Endodermal cell (in vitro differentiated cells): Measurements from ENCODE around the gene CCL28. TPM values are rescaled to one million over a fixed set of nuclear protein-coding genes. Genes with fewer than 3 reads are reported as not detected.

ENCODE experiments used
- DNase-seq: peaks from one replicate; pipeline ENCODE4 v3.0.0-alpha.2; 2017
- H3K27ac ChIP-seq: 2 replicates; pipeline ENCODE4 v1.5.1; 2013; ENCODE audit warnings: mild to moderate bottlenecking, low read depth, low read length, moderate library complexity
- H3K27me3 ChIP-seq: 2 replicates; pipeline ENCODE4 v1.6.1; 2013; ENCODE audit warnings: mild to moderate bottlenecking, low read length, moderate library complexity; ENCODE audit not compliant: insufficient read depth, control insufficient read depth, poor library complexity, severe bottlenecking
- H3K36me3 ChIP-seq: 2 replicates; pipeline ENCODE4 v1.7.0; 2013; ENCODE audit warnings: mild to moderate bottlenecking, low read length, moderate library complexity; ENCODE audit not compliant: control insufficient read depth, insufficient read depth
- H3K4me1 ChIP-seq: one replicate; pipeline ENCODE4 v1.7.0; 2013; ENCODE audit warnings: low read length; ENCODE audit not compliant: control insufficient read depth, insufficient read depth
- H3K4me3 ChIP-seq: 2 replicates; pipeline ENCODE4 v1.5.1; 2013; ENCODE audit warnings: mild to moderate bottlenecking, low read length, moderate library complexity
- H3K9ac ChIP-seq: 2 replicates; pipeline ENCODE4 v1.6.1; 2013; ENCODE audit warnings: mild to moderate bottlenecking, low read length, moderate library complexity; ENCODE audit not compliant: poor library complexity, severe bottlenecking; ENCODE audit errors: extremely low read depth
- H3K9me3 ChIP-seq: 2 replicates; pipeline ENCODE4 v1.6.1; 2013; ENCODE audit warnings: mild to moderate bottlenecking, low read length, moderate library complexity; ENCODE audit not compliant: control insufficient read depth
- H3K27ac Mint-ChIP-seq: 2 replicates; pipeline ENCODE4 v1.8.0; 2020; ENCODE audit warnings: mixed read lengths
- H3K27me3 Mint-ChIP-seq: 2 replicates; pipeline ENCODE4 v1.8.0; 2021; ENCODE audit warnings: mild to moderate bottlenecking, mixed read lengths; ENCODE audit not compliant: insufficient read depth
- H3K36me3 Mint-ChIP-seq: 2 replicates; pipeline ENCODE4 v1.8.0; 2020; ENCODE audit warnings: low read depth, mixed read lengths
- H3K4me1 Mint-ChIP-seq: 2 replicates; pipeline ENCODE4 v1.8.0; 2020; ENCODE audit warnings: mixed read lengths
- H3K4me3 Mint-ChIP-seq: 2 replicates; pipeline ENCODE4 v1.8.0; 2020; ENCODE audit warnings: mild to moderate bottlenecking, moderate library complexity, mixed read lengths
- H3K9me3 Mint-ChIP-seq: 2 replicates; pipeline ENCODE4 v1.8.0; 2020; ENCODE audit warnings: mild to moderate bottlenecking, mixed read lengths
- WGBS, 2 experiments: methylation state at CpG; one replicate each; pipeline versions ENCODE4 v1.1.5 to v1.1.7; 2013; ENCODE audit warnings: missing lambda C conversion rate in 2 of 2, mixed read lengths in 1 of 2; ENCODE audit not compliant: insufficient coverage in 1 of 2, insufficient read length in 1 of 2; 5-methylcytosine and 5-hydroxymethylcytosine counted together
- total RNA-seq, 2 donors: library from RNA; stranded (reverse); fragmentation: NEBNext Ultra II Directional in 1 of 2; extraction: Animal tissue kit (Norgen Biotek cat#: 25700) in 1 of 2; gene quantifications; 2 replicates in 1 of 2; 3 replicates in 1 of 2; pipeline ENCODE4 v1.2.1, GENCODE V29; 2021
- TF ChIP-seq, protein P1 (sequence below): fragments of 200-600 bp; sonication (generic); conservative IDR thresholded peaks from 2 replicates; pipeline ENCODE4 v1.5.0; 2021; ENCODE audit warnings: antibody characterized with exemption, mild to moderate bottlenecking

The CCL28 gene
- total RNA-seq, 2 donors from 2014 or later: 1.7 TPM; not detected in 1

DNA sequence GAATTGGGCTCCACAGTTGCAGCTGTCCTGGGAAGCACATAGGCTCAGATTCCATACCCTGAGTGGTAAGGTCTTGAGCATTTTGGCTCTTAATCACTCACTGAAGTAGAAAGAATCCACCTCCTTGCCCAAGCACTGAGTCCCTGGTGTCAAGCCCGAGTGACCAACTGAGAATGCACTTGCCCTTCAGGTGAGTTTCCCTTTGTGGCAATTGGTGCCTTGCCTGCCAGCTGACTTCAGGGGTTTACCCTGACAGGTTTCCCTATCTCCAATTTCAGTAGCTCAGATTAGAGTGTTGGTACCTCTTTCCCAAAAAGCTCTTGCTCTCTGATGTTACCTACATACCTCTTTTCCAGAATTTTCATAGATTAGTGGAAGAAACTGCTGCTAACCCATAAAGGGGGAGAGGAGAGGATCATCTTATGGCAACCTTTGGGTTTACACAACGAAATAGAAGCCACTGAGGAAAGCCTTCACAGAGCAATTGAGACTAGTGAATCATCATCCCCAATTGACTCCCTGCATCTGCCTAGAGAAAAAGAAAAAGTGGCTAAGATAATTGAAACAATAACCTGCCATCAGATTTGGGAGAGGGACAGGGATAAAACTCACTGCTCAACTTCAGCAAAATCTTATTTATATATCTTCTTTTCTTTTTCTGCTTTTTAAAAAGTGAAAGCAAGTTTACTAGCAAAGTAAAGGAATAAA is 48.6 kb downstream of the CCL28 start:
- Mint-ChIP-seq H3K27ac (no peak overlapping the region), H3K27me3 (peaks cover 12% of the 10 kb centered on the region), H3K4me1 (no peaks in the 10 kb centered on the region), H3K4me3 (no peak overlapping the region), H3K36me3 (peaks cover 3% of the 10 kb centered on the region), H3K9me3 (peaks cover 62% of the 10 kb centered on the region)
- Histone ChIP-seq H3K9me3 (peaks cover 38% of the 10 kb centered on the region), H3K36me3 (no peaks in the 10 kb centered on the region), H3K9ac (no peak overlapping the region), H3K4me1 (no peaks in the 10 kb centered on the region), H3K4me3 (no peak overlapping the region), H3K27me3 (peaks cover 8% of the 10 kb centered on the region), H3K27ac (no peak overlapping the region)
- WGBS, 2 experiments: 67 to 78% methylated on average over 1 to 2 of the region's 2 CpGs
- TF ChIP-seq, protein P1, sequence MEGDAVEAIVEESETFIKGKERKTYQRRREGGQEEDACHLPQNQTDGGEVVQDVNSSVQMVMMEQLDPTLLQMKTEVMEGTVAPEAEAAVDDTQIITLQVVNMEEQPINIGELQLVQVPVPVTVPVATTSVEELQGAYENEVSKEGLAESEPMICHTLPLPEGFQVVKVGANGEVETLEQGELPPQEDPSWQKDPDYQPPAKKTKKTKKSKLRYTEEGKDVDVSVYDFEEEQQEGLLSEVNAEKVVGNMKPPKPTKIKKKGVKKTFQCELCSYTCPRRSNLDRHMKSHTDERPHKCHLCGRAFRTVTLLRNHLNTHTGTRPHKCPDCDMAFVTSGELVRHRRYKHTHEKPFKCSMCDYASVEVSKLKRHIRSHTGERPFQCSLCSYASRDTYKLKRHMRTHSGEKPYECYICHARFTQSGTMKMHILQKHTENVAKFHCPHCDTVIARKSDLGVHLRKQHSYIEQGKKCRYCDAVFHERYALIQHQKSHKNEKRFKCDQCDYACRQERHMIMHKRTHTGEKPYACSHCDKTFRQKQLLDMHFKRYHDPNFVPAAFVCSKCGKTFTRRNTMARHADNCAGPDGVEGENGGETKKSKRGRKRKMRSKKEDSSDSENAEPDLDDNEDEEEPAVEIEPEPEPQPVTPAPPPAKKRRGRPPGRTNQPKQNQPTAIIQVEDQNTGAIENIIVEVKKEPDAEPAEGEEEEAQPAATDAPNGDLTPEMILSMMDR: no peak
- DNase-seq: no peak

- Mint-ChIP-seq H3K27me3 (peaks cover 12% of the 10 kb centered on the region), H3K4me3 (no peak overlapping the region), H3K4me1 (no peaks in the 10 kb centered on the region), H3K9me3 (peaks cover 58% of the 10 kb centered on the region), H3K27ac (no peak overlapping the region), H3K36me3 (peaks cover 3% of the 10 kb centered on the region)
- no peak overlapping the region for H3K9ac ChIP-seq
- H3K9me3 ChIP-seq: peaks cover 37% of the 10 kb centered on the region
- 84 to 100% methylated on average over 1 to 3 of the region's 3 CpGs for WGBS, 2 experiments
- TF ChIP-seq, protein P1: no peak
- peaks cover 8% of the 10 kb centered on the region for H3K27me3 ChIP-seq
- no peaks in the 10 kb centered on the region for H3K36me3 ChIP-seq
- no peak overlapping the region for H3K4me3 ChIP-seq
- no peak for DNase-seq
- H3K4me1 ChIP-seq: no peaks in the 10 kb centered on the region
- no peak overlapping the region for H3K27ac ChIP-seq
Measured at GRCh38 chr5:43362725-43363435, 49.3 kb downstream of the CCL28 start.

- H3K4me3 Mint-ChIP-seq: no peak overlapping the region
- Histone ChIP-seq H3K36me3 (no peaks in the 10 kb centered on the region), H3K9me3 (peaks cover 30% of the 10 kb centered on the region), H3K4me1 (no peaks in the 10 kb centered on the region), H3K9ac (no peak overlapping the region), H3K27me3 (peaks cover 8% of the 10 kb centered on the region), H3K27ac (no peak overlapping the region), H3K4me3 (no peak overlapping the region)
- H3K9me3 Mint-ChIP-seq: peaks cover 35% of the 10 kb centered on the region
- no peak overlapping the region for H3K27ac Mint-ChIP-seq
- no peak for DNase-seq
- H3K36me3 Mint-ChIP-seq: peaks cover 3% of the 10 kb centered on the region
- TF ChIP-seq, protein P1: no peak
- H3K27me3 Mint-ChIP-seq: peaks cover 5% of the 10 kb centered on the region
- H3K4me1 Mint-ChIP-seq: no peaks in the 10 kb centered on the region
Measured at GRCh38 chr5:43358726-43359125, 53.5 kb downstream of the CCL28 start.
